IMR-90 (cell line): ENCODE data around the gene OR2V2. TPM values are rescaled to one million over a fixed set of nuclear protein-coding genes. Genes with fewer than 3 reads are reported as not detected.

Experiments used
- ATAC-seq: fragments of 200-7000 bp; cut with Tn5 transposase; 2 replicates; pipeline ENCODE4 v1.9.1; 2020; ENCODE audit warnings: low read depth, mild to moderate bottlenecking, moderate library complexity
- BruUV-seq: library from RNA; stranded (reverse); fragments of 400-500 nt; replicated peaks from 2 replicates; lab custom pipeline; 2021; lab: Mats Ljungman, UMichigan
- CTCF ChIA-PET: fragments of 300-600 bp; formaldehyde crosslinking; extraction: SDS; loops from one replicate; lab custom pipeline; 2021; ENCODE audit warnings: antibody characterized with exemption; lab: Yijun Ruan, JAX
- POLR2A ChIA-PET: fragments of 300-600 bp; sonication (Branson Sonifier 250); formaldehyde crosslinking; loops from one replicate; lab custom pipeline; 2022; ENCODE audit warnings: antibody characterized with exemption; ENCODE audit not compliant: unreplicated experiment; lab: Charles Lee
- DNase-seq: peaks from one replicate; pipeline ENCODE4 v3.0.0; 2013
- H2AFZ ChIP-seq: replicated peaks from 2 replicates; pipeline ENCODE3; 2013; ENCODE audit warnings: low read length, mild to moderate bottlenecking; ENCODE audit not compliant: poor library complexity
- H2AK5ac ChIP-seq: 2 replicates; pipeline ENCODE4 v1.6.1; 2013; ENCODE audit warnings: low read depth, low read length, inconsistent platforms
- H2AK9ac ChIP-seq: replicated peaks from 2 replicates; pipeline ENCODE3; 2013; ENCODE audit warnings: mild to moderate bottlenecking, low read depth, low read length, moderate library complexity; ENCODE audit not compliant: poor library complexity
- H2BK120ac ChIP-seq: 2 replicates; pipeline ENCODE4 v1.6.1; 2013; ENCODE audit warnings: low read depth, low read length, inconsistent platforms
- H2BK15ac ChIP-seq: 3 replicates; pipeline ENCODE4 v1.6.1; 2013; ENCODE audit warnings: low read depth, low read length, inconsistent platforms
- H2BK20ac ChIP-seq: 2 replicates; pipeline ENCODE4 v1.6.1; 2013; ENCODE audit warnings: low read depth, mild to moderate bottlenecking, inconsistent platforms, low read length, moderate library complexity
- H2BK5ac ChIP-seq: 2 replicates; pipeline ENCODE4 v1.6.1; 2013; ENCODE audit warnings: mild to moderate bottlenecking, low read depth, low read length, inconsistent platforms; ENCODE audit not compliant: poor library complexity, severe bottlenecking
- H3K14ac ChIP-seq: replicated peaks from 2 replicates; pipeline ENCODE4 v1.6.1; 2013; ENCODE audit warnings: low read depth, low read length, inconsistent platforms
- H3K18ac ChIP-seq: 2 replicates; pipeline ENCODE4 v1.6.1; 2013; ENCODE audit warnings: low read depth, low read length, control low read depth
- H3K23ac ChIP-seq: 2 replicates; pipeline ENCODE4 v1.6.1; 2013; ENCODE audit warnings: low read depth, low read length, inconsistent platforms
- H3K27ac ChIP-seq: 2 replicates; pipeline ENCODE4 v1.5.1; 2013; ENCODE audit warnings: mild to moderate bottlenecking, control low read depth, low read length; ENCODE audit not compliant: insufficient read depth
- H3K27me3 ChIP-seq: 2 replicates; pipeline ENCODE4 v1.6.1; 2013; ENCODE audit warnings: low read length; ENCODE audit not compliant: control insufficient read depth, insufficient read depth
- H3K36me3 ChIP-seq: 2 replicates; pipeline ENCODE4 v1.6.1; 2013; ENCODE audit warnings: low read length, mixed read lengths; ENCODE audit not compliant: control insufficient read depth, insufficient read depth
- H3K4ac ChIP-seq: 2 replicates; pipeline ENCODE4 v1.6.1; 2013; ENCODE audit warnings: low read depth, low read length, inconsistent platforms
- H3K4me1 ChIP-seq: 2 replicates; pipeline ENCODE4 v1.6.1; 2013; ENCODE audit warnings: low read length, mixed read lengths; ENCODE audit not compliant: control insufficient read depth, insufficient read depth
- H3K4me2 ChIP-seq: 2 replicates; pipeline ENCODE4 v1.6.1; 2013; ENCODE audit warnings: low read depth, mild to moderate bottlenecking, control low read depth, low read length, moderate library complexity
- H3K4me3 ChIP-seq: 2 replicates; pipeline ENCODE4 v1.5.1; 2013; ENCODE audit warnings: low read depth, mild to moderate bottlenecking, control low read depth, low read length, moderate library complexity; ENCODE audit not compliant: insufficient read depth
- H3K56ac ChIP-seq: 2 replicates; pipeline ENCODE4 v1.6.1; 2013; ENCODE audit warnings: low read length, inconsistent platforms; ENCODE audit not compliant: insufficient read depth; ENCODE audit errors: extremely low read depth
- H3K79me1 ChIP-seq, 2 experiments: 2 replicates each; pipeline ENCODE4 v1.6.1; 2013; ENCODE audit warnings: low read length in 2 of 2, inconsistent platforms in 1 of 2, low read depth in 1 of 2
- H3K9ac ChIP-seq: 2 replicates; pipeline ENCODE4 v1.6.1; 2013; ENCODE audit warnings: low read depth, low read length, control low read depth
- H3K9me1 ChIP-seq: 2 replicates; pipeline ENCODE4 v1.6.1; 2013; ENCODE audit warnings: low read length, inconsistent platforms; ENCODE audit not compliant: insufficient read depth
- H3K9me3 ChIP-seq: 2 replicates; pipeline ENCODE4 v1.6.1; 2013; ENCODE audit warnings: low read length; ENCODE audit not compliant: control insufficient read depth, insufficient read depth
- H4K20me1 ChIP-seq: 2 replicates; pipeline ENCODE4 v1.6.1; 2013; ENCODE audit warnings: low read length, inconsistent platforms; ENCODE audit not compliant: insufficient read depth
- H4K5ac ChIP-seq: 2 replicates; pipeline ENCODE4 v1.6.1; 2013; ENCODE audit warnings: mild to moderate bottlenecking, low read depth, low read length, control low read depth
- H4K8ac ChIP-seq, 2 experiments: 2 replicates each; pipeline ENCODE4 v1.6.1; 2013; ENCODE audit warnings: low read depth in 2 of 2, low read length in 2 of 2, control low read depth in 1 of 2, inconsistent platforms in 1 of 2
- H4K91ac ChIP-seq: 2 replicates; pipeline ENCODE4 v1.6.1; 2013; ENCODE audit warnings: low read depth, low read length, inconsistent platforms; ENCODE audit not compliant: insufficient read depth
- CHD1 ChIP-seq: IDR thresholded peaks from 2 replicates; pipeline ENCODE4 v1.6.1; 2012; ENCODE audit warnings: low read depth, low read length, improper control_type of control experiment
- CTCF ChIP-seq: conservative IDR thresholded peaks from 2 replicates; pipeline ENCODE4 v1.5.1; 2012; ENCODE audit warnings: mild to moderate bottlenecking, low read depth, low read length, improper control_type of control experiment
- ELK1 ChIP-seq: fragments of 150-350 bp; IDR thresholded peaks from 2 replicates; pipeline ENCODE4 v1.6.1; 2016; ENCODE audit warnings: low read depth, mild to moderate bottlenecking, low read length, moderate library complexity, borderline replicate concordance
- FOS ChIP-seq: fragments of 150-350 bp; IDR thresholded peaks from 2 replicates; pipeline ENCODE4 v1.6.1; 2016; ENCODE audit warnings: low read depth, low read length
- MAFK ChIP-seq: IDR thresholded peaks from 2 replicates; pipeline ENCODE4 v1.6.1; 2012; ENCODE audit warnings: low read depth, low read length, improper control_type of control experiment
- MAZ ChIP-seq: IDR thresholded peaks from 2 replicates; pipeline ENCODE4 v1.6.1; 2012; ENCODE audit warnings: low read depth, mild to moderate bottlenecking, low read length, improper control_type of control experiment, moderate library complexity, borderline replicate concordance
- MXI1 ChIP-seq: IDR thresholded peaks from 2 replicates; pipeline ENCODE4 v1.6.1; 2012; ENCODE audit warnings: low read depth, mild to moderate bottlenecking, low read length, moderate library complexity, borderline replicate concordance
- POLR2A ChIP-seq: IDR thresholded peaks from 2 replicates; pipeline ENCODE4 v1.6.1; 2012; ENCODE audit warnings: mild to moderate bottlenecking, low read depth, low read length
- RAD21 ChIP-seq: IDR thresholded peaks from 2 replicates; pipeline ENCODE4 v1.6.1; 2012; ENCODE audit warnings: low read length, improper control_type of control experiment
- RCOR1 ChIP-seq: IDR thresholded peaks from 2 replicates; pipeline ENCODE4 v1.6.1; 2012; ENCODE audit warnings: mild to moderate bottlenecking, low read length, improper control_type of control experiment; ENCODE audit not compliant: insufficient replicate concordance
- WGBS, 2 experiments: methylation state at CpG; one replicate each; pipeline versions ENCODE4 v1.1.5 to v1.1.7; 2013; ENCODE audit warnings: missing lambda C conversion rate in 2 of 2; ENCODE audit not compliant: insufficient read length in 1 of 2; ENCODE audit errors: extremely low coverage in 2 of 2; 5-methylcytosine and 5-hydroxymethylcytosine counted together
- dilution Hi-C: fragments of 300-500 bp; cut with HindIII; formaldehyde crosslinking; loops from one replicate; pipeline ENCODE4 v1.14.3; 2018; ENCODE audit warnings: low sequenced_read_pairs; ENCODE audit not compliant: unreplicated experiment
- in situ Hi-C: fragments of 300-500 bp; cut with MboI; formaldehyde crosslinking; loops from 3 replicates; pipeline ENCODE4 v1.14.3; 2019; ENCODE audit warnings: low sequenced_read_pairs, inconsistent platforms, mixed read lengths
- intact Hi-C: fragments of 100-400 bp; cut with micrococcal nuclease; formaldehyde crosslinking; loops from 2 replicates; pipeline ENCODE4 v1.10.0; 2022
- polyA plus RNA-seq, 3 experiments: library from polyadenylated mRNA; depleted of rRNA; stranded (reverse); fragments of >200 nt; gene quantifications; 2 replicates each; pipeline ENCODE4 v1.2.3, GENCODE V29; 2012; ENCODE audit warnings: low replicate concordance in 1 of 3
- total RNA-seq: library from RNA; depleted of rRNA; stranded (reverse); fragments of >200 nt; gene quantifications from 2 replicates; pipeline ENCODE4 v1.2.3, GENCODE V29; 2012
- TF ChIP-seq, protein P1 (sequence below): fragments of 150-350 bp; IDR thresholded peaks from 2 replicates; pipeline ENCODE4 v1.6.1; 2017; ENCODE audit warnings: mild to moderate bottlenecking, antibody characterized with exemption, low read length, low read depth

Gene OR2V2
- total and polyA plus RNA-seq, 2 of the 4 experiments (the other 2 are of a cell fraction) = not detected

DNA sequence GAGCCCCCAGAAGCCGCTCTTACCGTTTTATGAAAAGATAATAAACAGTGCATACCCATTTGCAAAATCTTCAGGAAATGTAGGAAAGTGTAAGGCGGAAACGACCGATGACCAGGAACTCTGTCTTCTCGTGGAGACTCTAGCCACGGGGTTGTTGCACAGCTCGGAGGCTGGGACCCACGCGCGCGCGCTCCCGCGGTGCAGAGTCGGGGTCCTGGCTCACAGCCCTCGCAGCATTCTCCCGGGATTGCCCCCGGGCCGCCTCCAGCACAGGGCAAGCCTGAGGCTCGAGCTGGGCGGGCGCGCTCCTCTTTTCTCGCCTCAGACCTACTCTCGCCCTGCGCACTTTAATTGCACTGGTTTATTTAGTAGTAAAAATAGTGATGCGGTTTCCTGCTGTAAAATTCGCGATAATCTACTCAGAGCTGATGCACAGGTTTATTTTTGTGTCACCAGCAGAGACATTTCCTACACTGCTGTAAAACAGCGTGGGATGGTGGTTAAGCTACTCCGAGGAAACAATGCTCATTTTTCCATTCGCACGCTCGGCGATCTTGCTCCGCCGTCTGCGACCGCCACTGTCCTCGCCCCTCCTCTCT, 42.1 kb downstream of the OR2V2 start (continued):
- no peak for TF ChIP-seq MAZ

GRCh38 chr5:181189962-181190710, 42.8 kb downstream of the OR2V2 start:
- intact Hi-C loops (loop anchor here (5.0 kb wide), 1 partner anchor 72 kb away; the partner anchor contains the start of gene TRIM52), dilution Hi-C loops (no loop called here)
- H3K9me3 ChIP-seq = no peaks in the 10 kb centered on the region
- TF ChIP-seq CHD1 (no peak), CTCF (no peak), RAD21 (no peak), POLR2A (no peak), RCOR1 (no peak), ELK1 (no peak), FOS (no peak), MXI1 (no peak), MAZ (no peak), MAFK (no peak)
- TF ChIP-seq, protein P1, sequence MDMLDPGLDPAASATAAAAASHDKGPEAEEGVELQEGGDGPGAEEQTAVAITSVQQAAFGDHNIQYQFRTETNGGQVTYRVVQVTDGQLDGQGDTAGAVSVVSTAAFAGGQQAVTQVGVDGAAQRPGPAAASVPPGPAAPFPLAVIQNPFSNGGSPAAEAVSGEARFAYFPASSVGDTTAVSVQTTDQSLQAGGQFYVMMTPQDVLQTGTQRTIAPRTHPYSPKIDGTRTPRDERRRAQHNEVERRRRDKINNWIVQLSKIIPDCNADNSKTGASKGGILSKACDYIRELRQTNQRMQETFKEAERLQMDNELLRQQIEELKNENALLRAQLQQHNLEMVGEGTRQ = no peak

More at GRCh38 chr5:181189962-181190710, 42.8 kb downstream of the OR2V2 start:
- Histone ChIP-seq H3K9me1 (peaks cover 5% of the 10 kb centered on the region), H3K4me2 (peak overlapping the region; percentile 87), H3K4me3 (peak overlapping the region; percentile 65), H4K20me1 (peaks cover 12% of the 10 kb centered on the region), H2AFZ (peak overlapping the region; percentile 99), H3K27ac (no peak overlapping the region), H3K18ac (no peak overlapping the region), H2BK5ac (no peak overlapping the region), H3K4me1 (peaks cover 4% of the 10 kb centered on the region), H3K79me1 (peaks cover 10 to 11% of the 10 kb centered on the region in 2 experiments; a peak in 3 of 4 replicates), H4K5ac (no peak overlapping the region), H4K91ac (no peak overlapping the region), H3K56ac (no peak overlapping the region), H3K27me3 (no peaks in the 10 kb centered on the region), H2BK15ac (no peak overlapping the region), H3K14ac (no peak overlapping the region), H2BK120ac (no peak overlapping the region), H2AK9ac (peak overlapping the region; percentile 81), H3K36me3 (no peaks in the 10 kb centered on the region), H3K23ac (no peak overlapping the region), H4K8ac (no peak overlapping the region), H2BK20ac (no peak overlapping the region), H3K4ac (no peak overlapping the region), H3K9ac (peak overlapping the region; percentile 10), H2AK5ac (no peak overlapping the region)
- ChIA-PET POLR2A (no interaction called here), CTCF (interaction anchor here (1.0 to 2.5 kb wide), 2 partner anchors 17 to 91 kb away, joined by 3 to 10 read pairs; no protein-coding TSS in a partner anchor)
- no TSS peak for BruUV-seq
- no peak for ATAC-seq
- WGBS, 2 experiments = 4% methylated on average over 12 of the region's 52 CpGs; no CpG with 5 or more reads in 1 of the 2 experiments
- no peak for DNase-seq
- in situ Hi-C loops = loop anchor here (5.0 to 10.0 kb wide), 2 partner anchors 67 to 385 kb away; partner anchors contain the start of gene MGAT1
